ENCODE results near the gene MED26. TPM values are rescaled to one million over a fixed set of nuclear protein-coding genes. Genes with fewer than 3 reads are reported as not detected.
A peak's percentile ranks its signal among the peaks of the same experiment; 100 is the strongest.

The MED26 gene
- total RNA-seq, 2 donors from 2014 or later, result 5.2 to 5.9 TPM

DNA sequence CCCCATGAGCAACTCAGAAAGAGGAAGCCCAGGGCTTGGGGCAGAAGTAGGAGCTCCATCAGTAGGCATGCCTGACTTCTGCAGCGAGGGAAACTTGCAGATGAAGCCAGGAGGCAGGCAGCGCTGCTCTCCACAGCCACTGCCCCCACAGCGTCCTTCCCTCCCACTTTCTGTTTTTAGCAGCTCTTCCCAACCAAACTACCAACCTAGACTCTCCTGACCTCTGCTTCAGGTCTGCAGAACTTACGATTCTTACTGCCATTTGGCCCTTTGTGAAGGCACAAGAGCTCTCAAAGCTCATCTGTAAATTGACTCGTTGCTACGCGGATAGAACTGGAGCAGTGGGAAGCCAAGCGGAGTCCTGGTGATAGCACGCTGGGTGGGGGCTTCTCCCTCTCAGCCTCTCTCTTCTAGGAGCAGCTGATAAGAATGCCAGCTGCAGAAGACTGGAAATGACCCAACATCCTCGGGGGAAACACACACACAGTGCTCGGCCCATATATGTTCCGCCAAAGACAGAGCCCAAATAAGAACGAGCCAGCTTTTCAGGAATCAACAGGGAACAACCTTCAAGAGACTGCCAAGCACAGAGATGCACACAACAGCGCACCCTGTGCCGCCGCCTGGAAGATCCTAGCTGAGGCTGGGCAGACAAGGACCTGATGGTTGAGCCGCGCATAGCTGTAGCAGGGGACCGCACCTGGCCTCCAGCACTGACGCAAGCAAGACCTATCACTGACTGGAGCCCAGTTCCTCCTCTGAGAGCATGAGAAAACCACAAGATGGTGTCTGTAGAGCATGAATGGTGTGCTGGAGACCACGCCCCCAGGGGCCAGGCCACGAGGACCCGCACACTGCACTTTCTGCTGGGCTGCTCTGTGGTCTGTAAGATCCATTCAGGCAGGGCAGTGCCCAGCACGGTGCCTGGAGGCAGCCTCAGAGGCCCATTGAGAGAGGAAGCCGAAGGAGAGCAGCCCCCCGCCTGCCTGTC lies 39.9 kb downstream of the MED26 start:
- no peak for DNase-seq (ENCODE audit: low spot score)
- Histone ChIP-seq H3K9me3 (no peaks in the 10 kb centered on the region), H3K4me3 (peak overlapping the region in 1 of 2 donors; percentile 22), H3K36me3 (no peaks in the 10 kb centered on the region), H3K4me1 (peaks cover 0 to 95% of the 10 kb centered on the region in 2 donors), H3K27ac (peak overlapping the region in 1 of 2 donors; percentile 61), H3K27me3 (no peaks in the 10 kb centered on the region)
- TF ChIP-seq, protein P1, sequence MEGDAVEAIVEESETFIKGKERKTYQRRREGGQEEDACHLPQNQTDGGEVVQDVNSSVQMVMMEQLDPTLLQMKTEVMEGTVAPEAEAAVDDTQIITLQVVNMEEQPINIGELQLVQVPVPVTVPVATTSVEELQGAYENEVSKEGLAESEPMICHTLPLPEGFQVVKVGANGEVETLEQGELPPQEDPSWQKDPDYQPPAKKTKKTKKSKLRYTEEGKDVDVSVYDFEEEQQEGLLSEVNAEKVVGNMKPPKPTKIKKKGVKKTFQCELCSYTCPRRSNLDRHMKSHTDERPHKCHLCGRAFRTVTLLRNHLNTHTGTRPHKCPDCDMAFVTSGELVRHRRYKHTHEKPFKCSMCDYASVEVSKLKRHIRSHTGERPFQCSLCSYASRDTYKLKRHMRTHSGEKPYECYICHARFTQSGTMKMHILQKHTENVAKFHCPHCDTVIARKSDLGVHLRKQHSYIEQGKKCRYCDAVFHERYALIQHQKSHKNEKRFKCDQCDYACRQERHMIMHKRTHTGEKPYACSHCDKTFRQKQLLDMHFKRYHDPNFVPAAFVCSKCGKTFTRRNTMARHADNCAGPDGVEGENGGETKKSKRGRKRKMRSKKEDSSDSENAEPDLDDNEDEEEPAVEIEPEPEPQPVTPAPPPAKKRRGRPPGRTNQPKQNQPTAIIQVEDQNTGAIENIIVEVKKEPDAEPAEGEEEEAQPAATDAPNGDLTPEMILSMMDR (IDR thresholded peaks at IDR 0.05), result no peak

DNA sequence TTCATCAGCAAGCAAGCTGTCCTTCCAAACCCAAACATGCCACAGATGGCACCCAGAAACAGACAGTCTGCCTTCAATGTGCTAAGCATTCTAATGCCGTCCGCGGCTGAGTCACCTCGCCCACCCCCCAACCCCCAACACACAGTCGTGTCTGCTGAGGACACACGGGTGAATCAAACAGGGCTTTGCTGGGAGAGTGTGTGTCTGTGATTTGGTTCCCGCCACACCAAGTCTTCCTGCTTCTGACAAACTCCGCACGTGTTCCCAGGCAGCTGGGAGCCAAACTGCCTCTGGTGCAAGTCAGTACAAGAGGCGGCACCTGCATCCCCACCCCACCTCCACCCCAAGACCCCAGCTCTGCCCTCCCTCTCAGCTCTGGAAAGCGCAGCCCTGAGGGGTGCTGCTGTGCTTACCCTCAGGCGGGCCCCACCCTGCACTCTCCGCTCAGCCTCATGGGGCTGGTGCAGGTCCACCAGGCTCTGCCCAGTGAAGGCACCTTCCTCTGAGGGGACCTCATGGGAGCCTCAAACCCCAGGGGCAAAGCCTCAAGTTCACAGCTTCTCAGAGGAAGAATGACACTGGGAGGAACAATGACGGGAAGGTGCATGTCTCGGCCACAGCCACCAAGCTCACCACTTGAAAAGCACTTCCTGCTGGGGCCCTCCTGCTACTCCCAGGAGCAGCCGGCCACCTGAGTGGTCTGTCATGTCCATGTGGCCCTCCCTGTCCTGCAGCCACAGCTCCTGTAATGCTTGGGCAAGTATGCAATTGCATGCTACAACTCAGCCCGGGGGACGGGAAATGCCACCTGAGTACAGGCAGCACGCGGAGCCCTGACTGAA lies 40.8 kb downstream of the MED26 start:
- H3K4me1 ChIP-seq, result peaks cover 0 to 96% of the 10 kb centered on the region in 2 donors

DNA sequence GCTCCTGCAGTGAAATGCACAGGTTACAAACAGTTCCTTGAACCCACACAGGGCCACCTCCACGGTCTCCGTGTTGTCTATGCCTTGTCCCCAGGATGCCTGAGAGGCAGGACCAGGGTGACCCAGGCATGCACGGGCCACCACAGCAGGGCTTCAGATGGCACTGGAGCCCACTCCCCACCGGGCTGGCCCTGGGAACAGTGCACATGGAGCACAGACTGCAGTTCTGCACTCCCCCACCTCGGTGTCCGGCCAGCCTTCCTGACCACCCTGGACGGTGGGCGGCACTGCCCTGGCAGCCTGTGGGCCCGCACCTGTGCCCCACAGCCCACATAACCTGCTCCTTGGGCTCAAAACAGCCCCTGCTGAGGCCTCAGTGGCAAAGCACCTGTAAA lies 41.5 kb downstream of the MED26 start:
- peaks cover 0 to 96% of the 10 kb centered on the region in 2 donors for H3K4me1 ChIP-seq

More for the DNA sequence above, 40.8 kb downstream of the MED26 start:
- TF ChIP-seq, protein P1 (IDR thresholded peaks at IDR 0.05), result no peak
- Histone ChIP-seq H3K27me3 (no peaks in the 10 kb centered on the region), H3K9me3 (no peaks in the 10 kb centered on the region), H3K4me3 (peak overlapping the region in 1 of 2 donors; percentile 22), H3K27ac (no peak overlapping the region), H3K36me3 (no peaks in the 10 kb centered on the region)
- no peak for DNase-seq (ENCODE audit: low spot score)

DNA sequence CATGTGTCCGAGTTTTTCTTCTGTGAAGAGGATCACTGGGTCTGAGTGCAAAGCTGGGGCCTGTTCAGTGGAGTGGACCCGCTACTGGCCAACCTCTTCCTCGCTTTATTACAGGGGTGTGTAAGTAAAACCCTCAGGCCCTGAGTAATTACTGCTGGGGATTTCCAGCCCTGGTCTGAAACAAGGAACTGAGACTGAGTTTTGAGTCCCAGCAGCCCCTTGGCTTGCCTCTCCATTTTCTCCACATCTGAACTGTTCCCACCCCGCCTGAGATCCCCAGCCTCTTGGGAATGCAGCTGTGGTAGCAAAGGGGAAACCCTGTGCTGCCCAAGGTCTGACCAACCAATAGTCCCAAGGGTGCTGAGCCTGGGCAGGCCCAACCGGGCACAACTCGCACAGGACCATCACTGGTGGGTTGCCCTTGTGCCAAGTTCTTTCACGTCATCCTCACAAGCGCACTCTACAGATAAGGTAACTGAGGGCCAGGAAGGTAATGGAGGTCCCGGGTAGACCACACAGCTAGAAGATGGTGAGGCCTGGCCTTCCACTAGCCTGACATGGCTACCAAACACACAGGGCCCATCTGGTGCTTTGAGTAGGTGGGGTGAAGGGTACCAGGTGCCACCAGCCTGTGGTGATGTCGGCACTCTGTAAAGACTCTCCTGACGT lies 42.1 kb downstream of the MED26 start:
- Histone ChIP-seq H3K9me3 (no peaks in the 10 kb centered on the region), H3K4me1 (peaks cover 0 to 96% of the 10 kb centered on the region in 2 donors), H3K36me3 (no peaks in the 10 kb centered on the region), H3K4me3 (no peak overlapping the region), H3K27ac (no peak overlapping the region), H3K27me3 (no peaks in the 10 kb centered on the region)
- TF ChIP-seq, protein P1 (IDR thresholded peaks at IDR 0.05), result no peak
- no peak for DNase-seq (ENCODE audit: low spot score)

More for the DNA sequence above, 41.5 kb downstream of the MED26 start:
- TF ChIP-seq, protein P1 (IDR thresholded peaks at IDR 0.05), result no peak
- H3K9me3 ChIP-seq, result no peaks in the 10 kb centered on the region
- H3K36me3 ChIP-seq, result no peaks in the 10 kb centered on the region
- no peak for DNase-seq (ENCODE audit: low spot score)
- H3K27ac ChIP-seq, result peak overlapping the region in 1 of 2 donors; percentile 12
- no peak overlapping the region for H3K4me3 ChIP-seq
- H3K27me3 ChIP-seq, result no peaks in the 10 kb centered on the region

DNA sequence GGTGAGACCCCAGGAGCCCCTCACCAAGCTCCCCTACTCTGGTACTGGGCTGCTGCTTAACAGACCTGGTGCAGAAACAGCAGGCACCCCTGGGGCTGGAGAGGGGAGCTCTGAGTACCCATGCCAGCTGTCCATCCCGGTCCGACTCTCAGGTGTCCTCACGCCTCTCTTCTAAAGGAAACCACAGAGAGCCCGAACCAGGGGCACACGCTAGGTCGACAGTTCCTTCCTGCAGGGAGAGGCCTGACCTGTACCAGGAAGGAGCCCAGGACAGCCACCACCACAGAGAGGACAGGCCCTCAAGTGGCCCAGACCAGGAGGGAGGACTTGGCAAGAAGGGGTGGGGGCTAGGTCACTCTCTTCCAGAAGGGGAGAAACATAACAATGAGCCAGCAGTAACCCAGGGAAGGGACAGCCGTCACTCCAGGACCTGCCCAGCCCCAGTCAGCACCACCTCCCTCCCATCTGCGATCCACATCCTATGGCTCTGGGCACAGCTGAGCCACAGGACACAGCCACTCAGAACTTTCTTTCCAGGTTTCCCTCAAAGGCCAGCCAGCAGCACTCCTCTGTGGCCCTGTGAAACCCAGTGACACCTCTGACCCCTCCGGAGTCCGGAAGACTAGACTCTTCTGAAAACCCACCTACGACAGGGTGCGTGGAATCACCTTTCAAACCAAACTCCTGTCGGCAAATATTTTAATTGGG lies 42.8 kb downstream of the MED26 start:
- Histone ChIP-seq H3K4me3 (no peak overlapping the region), H3K36me3 (no peaks in the 10 kb centered on the region), H3K9me3 (no peaks in the 10 kb centered on the region), H3K27me3 (no peaks in the 10 kb centered on the region), H3K27ac (peak overlapping the region; percentile 63 to 68), H3K4me1 (peaks cover 0 to 98% of the 10 kb centered on the region in 2 donors)
- TF ChIP-seq, protein P1 (IDR thresholded peaks at IDR 0.05), result no peak
- no peak for DNase-seq (ENCODE audit: low spot score)
